Activated CD4-positive, alpha-beta T cell treated with anti-CD3 and anti-CD28 coated beads, Interleukin-2, amount 50 U/mL, for 24 hours (primary cell): ENCODE data around the gene ANXA11.

ENCODE experiments used
- DNase-seq, 2 donors: peaks; one replicate each; pipeline ENCODE4 v3.0.0-alpha.2; 2020; ENCODE audit warnings: low read depth in 1 of 2, low spot score in 1 of 2

Gene ANXA11

DNA sequence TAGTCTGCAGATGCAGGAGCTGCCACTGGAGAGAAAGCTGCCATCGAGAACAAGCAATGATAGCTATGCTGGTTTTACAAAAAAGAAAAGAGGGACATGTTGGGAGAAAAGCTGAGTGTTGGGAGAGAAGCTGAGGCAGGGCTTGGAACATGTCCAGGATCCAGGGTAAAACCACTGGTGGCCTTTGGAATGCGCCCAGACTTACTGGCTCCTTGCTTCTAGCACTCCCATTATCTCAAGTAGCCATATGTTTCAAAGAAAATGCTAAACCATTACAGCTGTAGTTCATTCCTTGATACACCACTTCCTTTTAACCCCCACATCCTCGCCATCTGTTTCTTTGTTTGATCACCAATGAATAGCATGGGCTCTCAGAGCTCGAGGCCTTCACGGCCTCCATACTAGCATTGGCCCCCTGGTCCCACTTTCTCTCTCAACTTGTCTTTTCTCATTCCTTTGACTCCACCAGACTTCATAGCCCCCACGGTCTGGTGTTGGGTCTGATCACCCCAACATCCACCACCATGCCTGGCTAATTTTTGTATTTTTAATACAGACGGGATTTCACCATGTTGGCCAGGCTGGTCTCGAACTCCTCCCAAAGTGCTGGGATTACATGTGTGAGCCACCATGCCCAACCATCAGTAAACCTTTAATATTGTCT is 96.6 kb downstream of the ANXA11 start:
- no peak for DNase-seq

DNA sequence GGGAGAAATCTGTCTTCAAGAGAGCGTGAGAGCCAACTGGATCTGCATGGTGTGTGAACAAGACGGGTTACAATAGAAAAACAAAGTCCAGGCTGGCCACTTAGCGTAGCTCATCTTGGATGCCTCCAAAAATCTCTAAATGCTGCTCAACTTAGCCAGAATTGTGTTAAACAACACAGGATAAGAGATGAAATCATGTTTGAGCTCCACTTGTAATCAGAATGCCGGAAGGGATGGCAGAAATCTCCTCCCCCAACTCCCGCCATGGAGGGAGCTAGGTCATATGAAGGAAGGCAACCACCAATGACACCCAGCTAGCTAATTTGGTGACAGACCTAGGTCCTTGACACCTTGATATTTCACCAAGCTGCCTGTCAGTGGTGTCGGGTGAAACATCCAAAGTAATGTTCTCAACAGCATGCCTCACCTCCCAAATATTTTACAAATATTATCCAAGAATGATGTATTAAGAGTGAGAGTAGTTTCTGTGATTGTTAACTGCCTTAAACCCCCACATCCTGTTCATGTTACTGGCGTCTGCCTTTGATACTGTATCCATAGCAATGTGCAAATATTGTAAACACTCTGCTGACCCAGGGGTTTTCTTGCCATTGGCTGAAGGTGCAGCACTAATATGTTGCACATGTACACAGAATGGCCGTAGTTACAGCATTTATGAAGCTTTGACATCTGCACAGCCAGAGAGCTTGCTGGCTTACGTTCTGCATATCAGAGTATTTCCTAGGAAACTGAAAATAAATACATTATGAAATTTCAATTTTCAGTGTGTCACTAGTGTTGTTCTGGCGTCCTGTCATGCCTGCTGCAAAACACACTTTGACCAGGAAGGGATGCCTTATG is 101.0 kb downstream of the ANXA11 start:
- DNase-seq: no peak
